Measurements from ENCODE around the gene FBXO33.
"Not testable (repeated sequence)": the region's sequence is repeated elsewhere in the genome, so short reads cannot be mapped to it uniquely, and the experiment has no call there.

FBXO33 gene

DNA sequence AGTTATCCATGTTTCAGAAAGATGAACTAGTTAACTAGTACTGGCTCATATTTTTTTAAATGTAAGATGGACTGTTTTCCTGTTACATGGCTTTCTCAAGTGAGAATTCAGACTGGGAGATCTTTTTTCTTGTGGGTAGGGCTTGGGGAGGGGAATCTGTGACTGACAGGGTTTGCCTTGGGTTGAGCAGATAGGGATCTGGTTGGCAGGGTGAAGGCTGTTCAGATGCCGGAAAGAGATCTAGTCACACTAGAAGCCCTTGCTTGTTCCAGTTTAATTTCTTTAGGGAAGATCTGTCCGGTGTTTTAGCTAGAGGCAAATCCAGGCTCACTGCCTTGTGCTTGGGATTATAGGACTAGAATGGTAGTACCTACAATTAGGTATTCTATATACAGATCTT lies 63.2 kb downstream of the FBXO33 start:
- Mint-ChIP-seq H3K27ac (no peak overlapping the region), H3K4me3 (no peak overlapping the region), H3K36me3 (ENCODE audit: low read depth) (peaks cover 25% of the 10 kb centered on the region), H3K4me1 (ENCODE audit: low read depth) (no peaks in the 10 kb centered on the region), H3K9me3 (peaks cover 8% of the 10 kb centered on the region), H3K27me3 (no peaks in the 10 kb centered on the region)

DNA sequence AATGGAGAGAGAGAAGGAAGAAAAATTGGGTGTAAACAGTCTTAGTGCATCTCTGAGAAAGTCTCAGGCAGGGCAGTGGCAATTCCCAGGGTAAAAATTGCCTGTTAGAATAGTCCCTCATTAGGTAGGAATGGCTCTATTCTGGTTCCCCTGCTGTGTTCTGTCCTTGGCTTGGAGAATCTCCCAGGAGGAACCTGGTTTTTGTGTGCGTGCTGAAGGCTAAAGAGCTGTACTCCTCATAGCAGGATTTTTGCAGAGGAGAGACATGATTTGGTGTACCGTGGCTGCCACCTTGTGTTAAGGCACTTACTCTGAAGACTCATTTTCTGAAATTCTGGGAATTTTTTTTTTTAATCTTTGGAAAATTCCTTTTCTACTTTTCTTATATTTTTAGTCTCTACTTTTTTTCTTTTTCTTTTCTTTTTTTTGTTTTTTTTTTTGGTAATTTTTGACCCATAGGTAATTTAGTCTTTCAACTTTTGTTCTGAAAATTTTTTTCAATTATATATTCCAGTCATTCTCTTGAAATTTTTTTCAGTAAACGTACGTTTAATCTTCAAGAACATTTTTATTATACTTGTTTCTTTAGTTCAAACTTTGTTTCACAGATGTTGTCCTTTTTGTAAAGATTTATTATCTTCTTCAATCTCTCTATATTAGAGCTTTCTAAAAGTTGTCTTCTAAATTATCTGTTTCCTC lies 63.8 kb downstream of the FBXO33 start:
- Mint-ChIP-seq H3K27me3 (no peaks in the 10 kb centered on the region), H3K9me3 (peaks cover 12% of the 10 kb centered on the region), H3K4me1 (ENCODE audit: low read depth) (no peaks in the 10 kb centered on the region), H3K27ac (no peak overlapping the region), H3K4me3 (no peak overlapping the region), H3K36me3 (ENCODE audit: low read depth) (peaks cover 31% of the 10 kb centered on the region)

DNA sequence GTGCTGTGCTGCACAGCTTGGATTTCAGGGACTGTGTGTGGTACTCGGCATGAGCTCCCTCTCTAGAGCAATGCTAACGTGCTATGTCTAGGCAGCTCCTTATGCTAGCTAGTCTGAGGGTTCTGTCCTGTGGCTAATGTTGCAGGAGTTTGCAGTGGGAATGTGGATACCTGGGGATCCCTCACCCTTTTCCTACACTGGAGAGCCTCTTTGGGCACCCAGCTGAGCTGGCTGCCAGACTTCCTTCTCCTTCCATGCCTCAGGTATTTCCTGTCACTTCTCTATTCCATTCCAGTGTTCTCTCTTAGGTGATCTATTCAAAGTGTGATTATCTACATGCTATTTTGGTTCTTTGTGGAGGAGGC lies 64.9 kb downstream of the FBXO33 start:
- Mint-ChIP-seq H3K4me3 (no peak overlapping the region), H3K27me3 (no peaks in the 10 kb centered on the region), H3K27ac (no peak overlapping the region), H3K36me3 (ENCODE audit: low read depth) (peaks cover 39% of the 10 kb centered on the region), H3K9me3 (peaks cover 13% of the 10 kb centered on the region), H3K4me1 (ENCODE audit: low read depth) (no peaks in the 10 kb centered on the region)

DNA sequence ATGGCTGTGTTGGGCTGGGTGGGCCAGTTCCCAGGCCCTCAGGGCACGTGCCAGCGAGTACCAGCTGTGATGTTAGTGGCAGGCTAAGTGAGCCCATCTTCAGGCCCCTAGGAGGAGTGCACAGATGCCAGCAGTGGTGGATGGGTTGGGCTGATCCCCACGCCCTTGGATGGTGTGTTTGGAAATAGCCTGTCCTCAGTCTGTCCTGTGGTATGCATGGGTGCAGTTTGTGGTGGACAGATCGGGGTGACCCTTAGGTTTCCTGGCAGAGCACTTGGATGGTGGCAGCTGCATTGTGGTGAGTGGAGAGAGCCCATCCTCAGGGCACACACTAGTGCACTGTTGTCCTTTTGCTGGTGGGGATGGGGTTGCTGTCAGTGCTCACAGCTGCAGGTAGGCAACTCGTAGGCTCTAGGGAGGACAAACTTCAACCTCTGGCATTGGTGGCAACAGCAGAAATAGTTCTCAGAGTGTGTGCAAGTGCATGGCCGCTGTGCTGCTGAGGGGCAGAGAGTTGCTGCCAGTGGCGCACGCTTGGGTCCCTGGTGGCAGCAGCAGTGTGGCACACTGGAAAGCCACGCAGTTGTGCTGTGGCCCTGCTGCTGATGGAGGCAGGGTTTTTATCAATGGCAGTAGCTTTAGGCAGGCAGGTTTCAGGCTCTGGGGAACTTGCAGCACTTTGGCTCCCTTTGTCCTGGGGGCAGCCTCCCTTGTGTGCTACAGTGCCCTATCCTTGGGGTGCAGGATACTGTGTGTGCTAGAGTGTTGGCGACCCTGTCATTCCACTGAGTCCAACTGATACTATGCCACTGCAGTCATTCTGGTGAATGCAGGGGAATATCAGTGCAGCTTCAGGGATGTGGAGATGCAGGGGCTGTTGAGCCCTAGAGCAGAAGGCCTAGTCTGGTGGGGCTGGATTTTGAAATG lies 65.5 kb downstream of the FBXO33 start:
- peaks cover 13% of the 10 kb centered on the region for H3K9me3 Mint-ChIP-seq
- no peaks in the 10 kb centered on the region for H3K4me1 Mint-ChIP-seq (ENCODE audit: low read depth)
- H3K27ac Mint-ChIP-seq = no peak overlapping the region
- H3K36me3 Mint-ChIP-seq (ENCODE audit: low read depth) = peaks cover 46% of the 10 kb centered on the region
- H3K4me3 Mint-ChIP-seq = no peak overlapping the region
- H3K27me3 Mint-ChIP-seq = no peaks in the 10 kb centered on the region

DNA sequence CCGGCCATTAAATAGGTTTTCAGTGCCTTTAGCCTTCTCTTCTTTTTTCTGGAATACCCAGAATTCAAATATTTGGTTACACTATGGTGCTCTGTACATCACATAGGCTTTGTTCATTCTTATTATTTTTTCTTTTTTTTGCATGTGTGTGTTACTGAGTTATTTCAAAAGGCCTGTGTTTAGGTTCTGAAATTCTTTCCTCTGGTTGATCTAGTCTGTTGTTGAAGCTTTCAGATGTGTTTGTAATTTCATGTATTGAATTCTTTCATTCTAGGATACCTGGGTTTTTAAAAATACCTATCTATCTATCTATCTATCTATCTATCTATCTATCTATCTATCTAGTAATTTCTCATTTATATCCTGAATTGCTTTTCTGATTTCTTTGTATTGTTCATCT lies 66.9 kb downstream of the FBXO33 start:
- H3K36me3 Mint-ChIP-seq (ENCODE audit: low read depth) = peaks cover 55% of the 10 kb centered on the region
- peaks cover 16% of the 10 kb centered on the region for H3K9me3 Mint-ChIP-seq
- H3K27ac Mint-ChIP-seq = no peak overlapping the region
- no peaks in the 10 kb centered on the region for H3K4me1 Mint-ChIP-seq (ENCODE audit: low read depth)
- H3K4me3 Mint-ChIP-seq = no peak overlapping the region
- no peaks in the 10 kb centered on the region for H3K27me3 Mint-ChIP-seq

DNA sequence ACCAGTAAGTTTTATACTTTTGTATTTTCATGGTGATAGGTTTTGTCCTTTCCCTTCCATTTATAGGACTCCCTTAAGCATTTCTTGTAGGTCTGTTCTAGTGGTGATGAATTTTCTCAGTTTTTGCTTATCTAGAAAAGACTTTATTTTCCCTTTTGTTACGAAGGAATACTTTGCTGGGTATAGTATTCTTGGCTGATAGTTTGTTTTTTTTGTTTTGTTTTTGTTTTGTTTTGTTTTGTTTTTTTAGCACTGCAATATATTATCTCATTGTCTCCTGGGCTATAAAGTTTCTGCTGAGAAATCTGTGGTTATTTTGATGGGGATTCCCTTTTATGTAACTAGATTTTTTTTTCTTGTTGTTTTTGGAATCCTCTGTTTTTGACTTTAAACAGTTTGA lies 67.7 kb downstream of the FBXO33 start:
- Mint-ChIP-seq H3K27ac (no peak overlapping the region), H3K4me3 (no peak overlapping the region), H3K36me3 (ENCODE audit: low read depth) (peaks cover 64% of the 10 kb centered on the region), H3K4me1 (ENCODE audit: low read depth) (no peaks in the 10 kb centered on the region), H3K9me3 (peaks cover 17% of the 10 kb centered on the region), H3K27me3 (no peaks in the 10 kb centered on the region)

DNA sequence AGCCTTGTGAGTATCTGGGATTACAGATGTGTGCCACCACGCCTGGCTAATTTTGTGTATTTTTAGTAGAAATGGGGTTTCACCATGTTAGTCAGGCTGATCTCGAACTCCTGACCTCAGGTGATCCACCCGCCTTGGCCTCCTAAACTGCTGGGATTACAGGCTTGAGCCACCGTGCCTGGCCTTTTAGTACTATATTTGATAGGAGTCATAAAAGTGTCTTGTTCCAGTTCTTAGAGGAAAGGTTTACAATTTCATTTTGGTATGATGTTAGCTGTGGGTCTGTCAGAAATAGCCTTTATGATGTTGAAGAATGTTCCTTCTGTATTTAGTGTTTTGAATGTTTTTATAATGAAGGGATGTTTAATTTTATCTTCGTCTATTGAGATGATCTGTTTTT lies 70.7 kb downstream of the FBXO33 start:
- Mint-ChIP-seq H3K36me3 (ENCODE audit: low read depth) (peaks cover 77% of the 10 kb centered on the region), H3K9me3 (peaks cover 17% of the 10 kb centered on the region)
- not testable (repeated sequence) for H3K27me3 Mint-ChIP-seq; H3K4me1 Mint-ChIP-seq (ENCODE audit: low read depth); H3K4me3 Mint-ChIP-seq; H3K27ac Mint-ChIP-seq

DNA sequence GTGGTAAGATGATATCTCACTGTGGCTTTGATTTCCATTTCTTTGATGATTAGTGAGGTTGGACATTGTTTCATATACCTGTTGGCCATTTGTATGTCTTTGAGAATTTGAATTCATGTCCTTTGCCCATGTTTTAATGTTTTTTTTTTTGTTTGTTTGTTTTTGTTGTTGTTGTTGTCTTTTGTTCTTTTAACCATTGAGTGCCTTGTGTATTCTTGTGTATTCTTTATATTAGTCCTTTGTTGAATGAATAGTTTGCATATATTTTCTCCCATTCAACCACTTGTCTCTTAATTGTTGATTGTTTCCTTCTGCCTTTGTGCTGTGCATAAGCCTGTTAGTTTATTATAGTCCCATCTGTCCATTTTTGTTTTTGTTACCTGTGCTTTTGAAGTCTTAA lies 71.9 kb downstream of the FBXO33 start:
- Mint-ChIP-seq H3K9me3 (peaks cover 10% of the 10 kb centered on the region), H3K4me3 (no peak overlapping the region), H3K4me1 (ENCODE audit: low read depth) (peaks cover 3% of the 10 kb centered on the region), H3K27me3 (no peaks in the 10 kb centered on the region), H3K36me3 (ENCODE audit: low read depth) (peaks cover 82% of the 10 kb centered on the region), H3K27ac (no peak overlapping the region)

DNA sequence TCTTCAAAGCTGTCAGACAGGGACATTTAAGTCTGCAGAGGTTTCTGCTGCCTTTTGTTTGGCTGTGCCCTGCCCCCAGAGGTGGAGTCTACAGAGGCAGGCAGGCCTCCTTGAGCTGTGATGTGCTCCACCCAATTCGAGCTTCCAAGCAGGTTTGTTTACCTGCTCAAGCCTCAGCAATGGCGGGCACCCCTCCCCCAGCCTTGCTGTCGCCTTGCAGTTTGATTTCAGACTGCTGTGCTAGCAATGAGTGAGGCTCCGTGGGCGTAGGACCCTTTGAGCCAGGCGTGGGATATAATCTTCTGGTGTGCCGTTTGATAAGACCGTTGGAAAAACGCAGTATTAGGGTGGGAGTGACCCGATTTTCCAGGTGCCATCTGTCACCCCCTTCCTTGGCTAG lies 73.2 kb downstream of the FBXO33 start:
- H3K27me3 Mint-ChIP-seq; H3K4me1 Mint-ChIP-seq (ENCODE audit: low read depth); H3K9me3 Mint-ChIP-seq; H3K4me3 Mint-ChIP-seq; H3K27ac Mint-ChIP-seq: not testable (repeated sequence)
- peaks cover 81% of the 10 kb centered on the region for H3K36me3 Mint-ChIP-seq (ENCODE audit: low read depth)

DNA sequence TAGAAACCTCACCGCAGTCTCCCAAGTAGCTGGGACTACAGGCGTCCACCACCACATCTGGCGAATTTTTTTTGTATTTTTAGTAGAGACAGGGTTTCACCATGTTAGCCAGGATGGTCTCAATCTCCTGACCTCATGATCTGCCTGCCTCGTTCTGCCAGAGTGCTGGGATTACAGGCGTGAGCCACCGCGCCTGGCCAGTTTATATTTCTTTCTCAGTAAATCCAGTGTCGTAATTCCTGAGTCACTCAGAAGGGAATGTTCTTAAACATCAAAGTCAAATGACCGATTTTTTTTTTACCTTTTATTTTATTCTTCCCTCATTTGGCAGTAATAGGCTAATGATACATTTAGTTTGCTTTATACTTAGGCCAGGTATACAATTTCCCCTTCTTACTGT lies 80.5 kb downstream of the FBXO33 start:
- H3K36me3 Mint-ChIP-seq (ENCODE audit: low read depth) = peaks cover 70% of the 10 kb centered on the region

DNA sequence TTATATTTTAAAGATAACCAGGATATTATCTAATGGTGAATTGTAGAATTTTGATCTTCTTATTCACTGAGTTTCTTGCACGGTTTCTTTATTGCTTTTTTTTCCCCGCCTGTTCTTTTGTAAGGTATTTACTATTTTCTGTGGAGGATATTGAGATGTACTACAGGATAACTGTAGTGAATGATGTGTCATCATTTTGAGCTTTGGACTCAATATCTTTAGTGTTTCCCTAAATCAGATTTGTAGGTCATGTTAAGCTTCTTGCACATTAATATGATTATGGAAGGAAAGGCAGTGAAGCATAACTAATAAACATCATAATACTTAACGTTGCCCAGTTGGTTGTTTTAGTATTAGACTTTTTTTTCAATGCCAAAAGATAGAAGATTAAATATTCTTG lies 81.4 kb downstream of the FBXO33 start:
- Mint-ChIP-seq H3K27ac (no peak overlapping the region), H3K9me3 (peaks cover 11% of the 10 kb centered on the region), H3K36me3 (ENCODE audit: low read depth) (peaks cover 68% of the 10 kb centered on the region), H3K4me3 (no peak overlapping the region), H3K27me3 (no peaks in the 10 kb centered on the region), H3K4me1 (ENCODE audit: low read depth) (peaks cover 10% of the 10 kb centered on the region)

More for the DNA sequence above, 80.5 kb downstream of the FBXO33 start:
- peaks cover 11% of the 10 kb centered on the region for H3K9me3 Mint-ChIP-seq
- H3K4me1 Mint-ChIP-seq (ENCODE audit: low read depth) = peaks cover 13% of the 10 kb centered on the region
- no peaks in the 10 kb centered on the region for H3K27me3 Mint-ChIP-seq
- no peak overlapping the region for H3K4me3 Mint-ChIP-seq
- no peak overlapping the region for H3K27ac Mint-ChIP-seq
